ENCODE results near the gene B3GNT8.
"Not testable (repeated sequence)": the region's sequence is repeated elsewhere in the genome, so short reads cannot be mapped to it uniquely, and the experiment has no call there.

Gene B3GNT8

GRCh38 chr19:41413947-41414346 is 13.2 kb downstream of the B3GNT8 start:
- DNase-seq (ENCODE audit: low read depth): no peak

GRCh38 chr19:41412953-41413352 is 14.2 kb downstream of the B3GNT8 start:
- no peak for DNase-seq (ENCODE audit: low read depth)

- DNase-seq (ENCODE audit: low read depth): no peak
Measured at GRCh38 chr19:41411968-41412265, 15.3 kb downstream of the B3GNT8 start.

GRCh38 chr19:41411100-41411967 is 15.8 kb downstream of the B3GNT8 start:
- DNase-seq (ENCODE audit: low read depth): no peak

- no peak for DNase-seq (ENCODE audit: low read depth)
Measured at GRCh38 chr19:41410336-41411054, 16.7 kb downstream of the B3GNT8 start.

- DNase-seq (ENCODE audit: low read depth): no peak
Measured at GRCh38 chr19:41409288-41409687, 17.9 kb downstream of the B3GNT8 start.

GRCh38 chr19:41408846-41409245 is 18.3 kb downstream of the B3GNT8 start:
- not testable (repeated sequence) for DNase-seq (ENCODE audit: low read depth)

- no peak for DNase-seq (ENCODE audit: low read depth)
Measured at GRCh38 chr19:41408256-41408655, 18.9 kb downstream of the B3GNT8 start.

GRCh38 chr19:41407271-41407670 is 19.9 kb downstream of the B3GNT8 start:
- no peak for DNase-seq (ENCODE audit: low read depth)

GRCh38 chr19:41405776-41406175 is 21.4 kb downstream of the B3GNT8 start:
- DNase-seq (ENCODE audit: low read depth): no peak

- no peak for DNase-seq (ENCODE audit: low read depth)
Measured at GRCh38 chr19:41403181-41403970, 23.8 kb downstream of the B3GNT8 start.

GRCh38 chr19:41402010-41402409 is 25.2 kb downstream of the B3GNT8 start:
- no peak for DNase-seq (ENCODE audit: low read depth)

- no peak for DNase-seq (ENCODE audit: low read depth)
Measured at GRCh38 chr19:41401483-41401882, 25.7 kb downstream of the B3GNT8 start.

GRCh38 chr19:41399525-41399924 is 27.6 kb downstream of the B3GNT8 start:
- no peak for DNase-seq (ENCODE audit: low read depth)

- DNase-seq (ENCODE audit: low read depth): no peak
Measured at GRCh38 chr19:41399091-41399490, 28.1 kb downstream of the B3GNT8 start.

- no peak for DNase-seq (ENCODE audit: low read depth)
Measured at GRCh38 chr19:41398598-41398997, 28.6 kb downstream of the B3GNT8 start.

GRCh38 chr19:41398050-41398418 is 29.1 kb downstream of the B3GNT8 start:
- DNase-seq (ENCODE audit: low read depth): no peak

- DNase-seq (ENCODE audit: low read depth): peak; percentile 100
Measured at GRCh38 chr19:41397086-41398049, 29.8 kb downstream of the B3GNT8 start, which contains the start of the genes BCKDHA and EXOSC5. Gene BCKDHA, plus strand, starts transcription at chr19:41397818. Its CDS starts 10 bp downstream, at chr19:41397828. Gene EXOSC5, minus strand, starts transcription at chr19:41397359. Its CDS starts 31 bp downstream, at chr19:41397328.

GRCh38 chr19:41395355-41395754 is 31.8 kb downstream of the B3GNT8 start:
- DNase-seq (ENCODE audit: low read depth): no peak

GRCh38 chr19:41392775-41393174 is 34.4 kb downstream of the B3GNT8 start:
- DNase-seq (ENCODE audit: low read depth): no peak

GRCh38 chr19:41391618-41392017 is 35.6 kb downstream of the B3GNT8 start:
- DNase-seq (ENCODE audit: low read depth): no peak

Data from stromal cell of bone marrow (primary cell).